Natural killer cell (primary cell): ENCODE measurements around the gene BBS1. TPM values are rescaled to one million over a fixed set of nuclear protein-coding genes. Genes with fewer than 3 reads are reported as not detected.
"Not testable (repeated sequence)": the region's sequence is repeated elsewhere in the genome, so short reads cannot be mapped to it uniquely, and the experiment has no call there.

Experiments used
- ATAC-seq, 3 donors: fragments of 150-1000 bp in 2 of 3; fragments of 200-7000 bp in 1 of 3; cut with Tn5 transposase; 1 replicate in 1 of 3; 2 replicates in 2 of 3; pipeline ENCODE4 v1.10.0; 2021; ENCODE audit warnings: mild to moderate bottlenecking in 2 of 3, moderate library complexity in 2 of 3
- DNase-seq, 2 donors: peaks; one replicate each; pipeline versions ENCODE4 v3.0.0 to v3.0.0-alpha.2; 2013 to 2021; ENCODE audit warnings: mixed read lengths in 1 of 2
- H3K27ac ChIP-seq: one replicate; pipeline ENCODE4 v1.5.1; 2013; ENCODE audit warnings: mild to moderate bottlenecking, low read length
- H3K27me3 ChIP-seq: one replicate; pipeline ENCODE4 v1.6.1; 2013; ENCODE audit warnings: low read length; ENCODE audit not compliant: control insufficient read depth, insufficient read depth
- H3K36me3 ChIP-seq: one replicate; pipeline ENCODE4 v1.6.1; 2013; ENCODE audit warnings: low read length; ENCODE audit not compliant: control insufficient read depth, insufficient read depth
- H3K4me1 ChIP-seq: one replicate; pipeline ENCODE4 v1.6.1; 2013; ENCODE audit warnings: low read length; ENCODE audit not compliant: control insufficient read depth, insufficient read depth
- H3K4me3 ChIP-seq: one replicate; pipeline ENCODE4 v1.5.1; 2013; ENCODE audit warnings: low read length
- H3K9me3 ChIP-seq: one replicate; pipeline ENCODE4 v1.6.1; 2013; ENCODE audit warnings: low read length; ENCODE audit not compliant: control insufficient read depth, insufficient read depth
- H3K27ac Mint-ChIP-seq, 2 donors: one replicate each; pipeline ENCODE4 v1.8.0; 2022; ENCODE audit warnings: mild to moderate bottlenecking in 2 of 2, mixed read lengths in 2 of 2, moderate library complexity in 1 of 2
- H3K27me3 Mint-ChIP-seq, 2 donors: one replicate each; pipeline ENCODE4 v1.8.0; 2022; ENCODE audit warnings: low read depth in 2 of 2, mixed read lengths in 2 of 2
- H3K36me3 Mint-ChIP-seq: one replicate; pipeline ENCODE4 v1.8.0; 2022; ENCODE audit warnings: mixed read lengths
- H3K4me1 Mint-ChIP-seq, 2 donors: one replicate each; pipeline ENCODE4 v1.8.0; 2022; ENCODE audit warnings: mixed read lengths in 2 of 2
- H3K4me3 Mint-ChIP-seq: one replicate; pipeline ENCODE4 v1.8.0; 2022; ENCODE audit warnings: mild to moderate bottlenecking, moderate library complexity, mixed read lengths
- H3K9me3 Mint-ChIP-seq, 2 donors: one replicate each; pipeline ENCODE4 v1.8.0; 2022; ENCODE audit warnings: mixed read lengths in 2 of 2
- CTCF ChIP-seq: fragments of 200-600 bp; IDR thresholded peaks from one replicate; pipeline ENCODE4 v1.8.0; 2022; ENCODE audit warnings: antibody characterized with exemption
- WGBS: methylation state at CpG from one replicate; pipeline ENCODE4 v1.1.7; 2013; ENCODE audit warnings: missing lambda C conversion rate; ENCODE audit not compliant: insufficient coverage; 5-methylcytosine and 5-hydroxymethylcytosine counted together
- intact Hi-C: fragments of 100-400 bp; cut with micrococcal nuclease; formaldehyde crosslinking; loops from one replicate; pipeline ENCODE4 v1.14.2; 2022
- total RNA-seq, 4 donors: library from RNA; stranded (reverse); fragments of 120-200 nt in 1 of 4; gene quantifications; one replicate each; pipeline versions ENCODE4 v1.2.3 to v1.2.4, GENCODE V29; 2013 to 2022

The BBS1 gene
- total RNA-seq, 3 donors from 2014 or later (not counting 1 experiment from before 2014, with no cell fraction given): 12.5 to 22.5 (median 18.1) TPM

GRCh38 chr11:66542362-66542761, 31.9 kb downstream of the BBS1 start:
- 85% methylated on average over 10 of the region's 10 CpGs for WGBS
- peaks cover 41 to 57% of the 10 kb centered on the region in 2 donors for H3K4me1 Mint-ChIP-seq
- DNase-seq (no peak), ATAC-seq (no peak)
- Histone ChIP-seq H3K27ac (no peak overlapping the region), H3K4me3 (no peak overlapping the region), H3K9me3 (no peaks in the 10 kb centered on the region), H3K27me3 (no peaks in the 10 kb centered on the region), H3K36me3 (peaks cover 39% of the 10 kb centered on the region), H3K4me1 (peaks cover 43% of the 10 kb centered on the region)
- H3K4me3 Mint-ChIP-seq: peak overlapping the region; percentile 36
- intact Hi-C loops: loop anchor here (10.0 kb wide), 1 partner anchor 292 kb away; no protein-coding TSS in a partner anchor
- no peaks in the 10 kb centered on the region for H3K9me3 Mint-ChIP-seq
- H3K27me3 Mint-ChIP-seq: no peaks in the 10 kb centered on the region
- H3K27ac Mint-ChIP-seq: peak overlapping the region; percentile 91 to 95
- H3K36me3 Mint-ChIP-seq: no peaks in the 10 kb centered on the region
- no peak for TF ChIP-seq CTCF

- no peaks in the 10 kb centered on the region for H3K27me3 ChIP-seq
These were observed 33.0 kb downstream of the BBS1 start for GRCh38 chr11:66543263-66544107.

GRCh38 chr11:66544952-66545351, 34.5 kb downstream of the BBS1 start:
- peaks cover 43% of the 10 kb centered on the region for H3K4me1 ChIP-seq
- ATAC-seq, H3K27me3 ChIP-seq, H3K9me3 Mint-ChIP-seq, H3K27me3 Mint-ChIP-seq, H3K36me3 Mint-ChIP-seq, H3K9me3 ChIP-seq, DNase-seq: not testable (repeated sequence)
- H3K4me3 Mint-ChIP-seq: peak overlapping the region; percentile 91
- H3K27ac Mint-ChIP-seq: peak overlapping the region; percentile 91 to 92
- intact Hi-C loops: loop anchor here (10.0 kb wide), 1 partner anchor 290 kb away; no protein-coding TSS in a partner anchor
- H3K36me3 ChIP-seq: peaks cover 23% of the 10 kb centered on the region
- 65% methylated on average over 14 of the region's 14 CpGs for WGBS
- peak overlapping the region; percentile 90 for H3K27ac ChIP-seq
- H3K4me1 Mint-ChIP-seq: peaks cover 41 to 52% of the 10 kb centered on the region in 2 donors
- peak overlapping the region; percentile 78 for H3K4me3 ChIP-seq

More at GRCh38 chr11:66543263-66544107, 33.0 kb downstream of the BBS1 start:
- Mint-ChIP-seq H3K36me3 (no peaks in the 10 kb centered on the region), H3K27ac (peak overlapping the region; percentile 91 to 95), H3K27me3 (peaks cover 0 to 1% of the 10 kb centered on the region in 2 donors), H3K4me1 (peaks cover 41 to 57% of the 10 kb centered on the region in 2 donors), H3K9me3 (no peaks in the 10 kb centered on the region), H3K4me3 (peak overlapping the region; percentile 82)
- peak overlapping the region; percentile 90 for H3K27ac ChIP-seq
- 23% methylated on average over 26 of the region's 26 CpGs for WGBS
- ATAC-seq (peak; percentile 61 to 76 (median 75)), DNase-seq (peak; percentile 66 to 87)
- H3K36me3 ChIP-seq: peaks cover 37% of the 10 kb centered on the region
- no peak overlapping the region for H3K4me3 ChIP-seq
- no peaks in the 10 kb centered on the region for H3K9me3 ChIP-seq
- peaks cover 43% of the 10 kb centered on the region for H3K4me1 ChIP-seq
- peak; percentile 64 for TF ChIP-seq CTCF
- intact Hi-C loops: loop anchor here (10.0 kb wide), 1 partner anchor 291 kb away; no protein-coding TSS in a partner anchor

- ATAC-seq (peak; percentile 79 to 88 (median 80)), DNase-seq (peak; percentile 84 to 92)
- Mint-ChIP-seq H3K27ac (peak within 1 kb of the TSS; percentile 91 to 92), H3K27me3 (peaks cover 0 to 9% of the 10 kb centered on the region in 2 donors), H3K4me1 (peaks cover 41 to 52% of the 10 kb centered on the region in 2 donors), H3K36me3 (no peaks in the 10 kb centered on the region), H3K4me3 (peak within 1 kb of the TSS; percentile 91), H3K9me3 (no peaks in the 10 kb centered on the region)
- WGBS: under 1% methylated on average over 71 of the region's 71 CpGs
- H3K36me3 ChIP-seq: peaks cover 19% of the 10 kb centered on the region
- intact Hi-C loops: loop anchor here (1.0 to 10.0 kb wide), 3 partner anchors 70 to 289 kb away; partner anchors contain the start of gene RBM14
- no peaks in the 10 kb centered on the region for H3K9me3 ChIP-seq
- peaks cover 43% of the 10 kb centered on the region for H3K4me1 ChIP-seq
- peak within 1 kb of the TSS; percentile 90 for H3K27ac ChIP-seq
- peak within 1 kb of the TSS; percentile 78 for H3K4me3 ChIP-seq
- no peak for TF ChIP-seq CTCF
- no peaks in the 10 kb centered on the region for H3K27me3 ChIP-seq
These were observed 35.4 kb downstream of the BBS1 start, which contains the start of gene ZDHHC24 for GRCh38 chr11:66545701-66546367. Gene ZDHHC24 (minus strand): TSS chr11:66546048. CDS start chr11:66546003, 45 bp downstream.
